ENCODE data around the gene CHMP4A.

CHMP4A gene

DNA sequence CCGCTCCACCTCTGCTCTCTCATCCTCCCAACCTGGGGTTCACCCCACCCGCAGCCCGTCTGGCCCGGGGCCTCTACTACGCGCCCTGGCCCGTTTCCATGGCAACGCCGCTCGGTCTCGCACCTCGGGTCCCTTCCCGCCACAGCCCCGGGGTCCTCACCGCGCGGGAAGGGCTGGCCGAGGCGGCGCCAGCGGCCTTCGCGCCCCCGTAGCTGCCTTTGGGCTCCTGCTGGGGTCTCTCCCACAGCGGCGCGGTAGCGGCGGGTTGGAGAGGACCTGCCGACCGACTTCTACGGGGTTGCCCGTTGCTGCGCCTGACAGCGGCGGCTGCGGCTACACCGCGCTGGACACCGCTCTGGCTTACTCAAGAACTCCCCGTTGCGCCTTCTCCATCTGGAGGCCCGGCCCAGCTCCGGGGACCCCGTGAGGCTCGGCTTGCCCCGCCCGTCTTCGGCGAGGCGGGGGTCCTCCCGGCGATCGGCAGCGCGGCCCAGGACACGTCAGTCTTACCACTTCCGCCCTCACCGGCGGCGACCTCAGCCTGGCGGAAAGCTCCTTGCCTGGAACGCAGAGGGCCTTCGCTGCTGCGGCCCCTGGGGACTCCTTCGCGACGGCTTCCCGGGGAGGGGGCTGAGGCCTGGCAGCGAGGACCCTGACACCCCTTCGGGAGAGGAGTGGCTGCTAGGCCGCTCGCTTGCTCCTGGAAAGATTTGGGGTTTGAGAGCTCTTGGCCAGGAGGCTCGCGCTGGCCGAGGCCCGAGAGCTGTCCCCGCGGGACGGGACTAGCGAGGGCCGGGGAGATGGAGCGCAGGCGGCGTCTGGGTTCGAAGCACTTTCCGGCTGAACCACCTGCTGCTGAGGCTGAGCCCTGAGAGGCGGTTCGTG, 17.9 kb downstream of the CHMP4A start, which contains the start of gene TM9SF1:
Gene TM9SF1, minus strand, starts transcription at position 256 of the 885 bp plus-strand sequence. CDS start 422 bp downstream, outside the sequence.
- DNase-seq (ENCODE audit: low read depth in 2 of 2), result peak; percentile 80

- DNase-seq (ENCODE audit: low read depth in 2 of 2), result no peak
These were observed 18.5 kb downstream of the CHMP4A start for GRCh38 chr14:24194873-24195185.

GRCh38 chr14:24194186-24194872, 19.0 kb downstream of the CHMP4A start:
- no peak for DNase-seq (ENCODE audit: low read depth in 2 of 2)

DNA sequence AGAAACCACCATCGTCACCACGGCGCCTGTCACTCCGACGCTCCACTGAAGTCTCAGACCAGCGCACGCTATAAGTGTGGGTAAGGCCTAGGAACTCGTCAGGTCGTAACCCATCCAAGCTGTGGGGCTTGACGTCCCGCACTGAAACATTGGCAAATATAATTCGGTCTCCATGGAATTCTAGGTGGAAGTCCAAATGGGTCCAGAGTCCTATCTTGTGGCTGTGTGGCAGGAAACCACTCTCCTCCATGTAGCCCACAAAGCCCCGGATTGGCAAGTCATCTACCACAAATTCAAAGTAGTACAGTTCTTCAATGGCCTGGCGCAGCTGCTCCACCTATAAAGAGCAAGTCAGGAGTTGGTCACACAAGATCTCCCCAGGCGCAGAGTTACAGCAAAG, 20.4 kb downstream of the CHMP4A start:
- no peak for DNase-seq (ENCODE audit: low read depth in 2 of 2)

DNA sequence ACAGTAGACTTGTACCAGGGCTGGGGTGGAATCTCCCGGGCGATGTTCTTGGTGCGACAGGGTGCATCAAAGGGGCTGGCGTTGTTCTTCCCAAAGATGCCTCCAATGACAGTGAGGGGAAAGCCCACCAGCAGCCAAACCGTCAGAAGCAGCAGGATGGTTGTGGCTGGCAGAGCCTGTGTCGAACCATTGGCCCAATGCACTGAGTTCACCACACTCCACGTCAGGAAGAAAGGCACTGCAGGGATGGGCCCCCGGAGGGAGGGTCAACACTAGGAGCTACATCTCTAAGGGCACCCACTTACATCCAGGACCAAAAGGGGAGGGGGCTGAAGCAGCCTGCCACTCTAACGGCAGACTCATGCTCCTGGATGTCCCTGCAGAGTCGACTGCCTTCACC, 22.9 kb downstream of the CHMP4A start:
- DNase-seq (ENCODE audit: low read depth in 2 of 2), result no peak

DNA sequence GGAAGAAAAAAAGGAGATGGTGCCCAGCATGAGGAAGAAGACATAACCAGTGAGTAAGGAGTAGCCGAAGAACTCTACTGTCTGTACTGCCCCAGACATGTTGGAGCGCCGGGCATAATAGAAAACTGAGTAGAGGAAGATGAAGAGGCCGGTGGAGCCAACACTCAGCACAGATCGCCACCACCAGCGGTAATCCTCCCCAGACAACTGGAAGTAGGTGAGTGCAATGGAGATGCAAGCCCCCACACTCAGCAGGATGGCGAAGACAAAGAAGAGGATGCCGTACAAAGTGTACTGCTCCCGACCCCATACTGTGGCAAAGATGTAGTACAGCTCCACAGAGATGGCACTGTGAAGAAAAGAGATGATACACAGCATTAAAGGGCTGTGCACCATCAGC, 23.8 kb downstream of the CHMP4A start:
- no peak for DNase-seq (ENCODE audit: low read depth in 2 of 2)

GRCh38 chr14:24189059-24189375, 24.3 kb downstream of the CHMP4A start:
- no peak for DNase-seq (ENCODE audit: low read depth in 2 of 2)

DNA sequence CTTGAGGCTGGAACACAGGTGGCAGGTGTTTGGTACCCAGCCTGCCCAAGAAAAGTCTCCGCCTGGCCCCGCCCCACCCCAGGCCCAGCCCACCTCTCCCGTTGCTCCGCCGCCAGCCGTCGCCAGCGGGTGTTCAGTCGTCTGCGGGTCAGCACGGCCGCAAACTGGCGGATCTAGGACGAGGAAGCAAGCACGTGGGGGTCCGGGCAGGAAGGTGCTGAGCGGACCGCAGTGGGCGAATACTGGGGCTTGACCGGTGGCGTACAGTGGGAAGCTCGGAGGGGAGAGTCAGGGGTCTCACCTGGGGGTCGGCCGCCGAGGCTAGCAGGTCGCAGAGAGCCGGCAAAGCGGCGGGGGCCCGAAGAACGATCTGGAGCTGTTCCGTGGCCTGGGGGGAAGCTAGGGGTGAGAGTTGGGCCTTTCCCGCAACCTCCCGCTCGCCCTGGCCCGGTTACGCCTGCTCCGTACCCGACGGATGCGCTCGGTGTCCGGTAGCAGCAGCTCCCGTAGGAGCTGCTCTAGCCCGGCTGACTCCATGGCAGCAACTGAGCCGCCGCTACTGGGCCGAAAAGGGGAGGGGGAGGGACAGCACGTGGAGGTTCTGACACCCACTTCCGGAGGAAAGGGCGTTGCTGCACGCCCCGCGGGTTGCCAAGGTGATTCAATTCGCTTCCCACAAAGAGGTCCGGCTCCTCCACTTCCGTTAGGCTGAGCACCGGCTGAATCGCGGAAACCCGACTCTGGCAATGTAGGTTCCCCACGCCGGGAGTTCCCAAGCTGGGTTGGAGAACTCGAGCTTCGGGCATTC, 24.8 kb downstream of the CHMP4A start, which contains the start of gene IPO4:
Gene IPO4, minus strand, starts transcription at position 566 of the 808 bp plus-strand sequence. Its CDS starts 29 bp downstream, at position 537.
- peak; percentile 92 to 94 for DNase-seq (ENCODE audit: low read depth in 2 of 2)

DNA sequence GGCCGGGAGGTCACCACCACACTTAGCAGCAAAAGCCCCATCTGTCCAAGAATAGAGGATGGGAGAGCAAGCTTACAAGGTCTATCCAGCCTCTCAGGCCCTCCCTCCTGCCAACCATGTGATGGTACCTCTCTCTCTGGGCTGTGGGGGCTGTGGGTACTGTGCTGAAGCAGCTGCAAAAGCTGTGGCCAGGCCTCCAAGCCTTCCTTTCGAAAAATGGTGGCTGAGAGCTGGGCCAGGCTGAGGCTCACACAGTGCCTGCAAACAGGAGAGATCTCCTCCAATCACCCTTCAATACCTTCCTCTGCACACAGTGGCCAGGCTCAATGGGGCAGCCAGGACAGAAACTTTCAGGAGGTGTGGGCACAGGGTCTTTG, 25.8 kb downstream of the CHMP4A start:
- no peak for DNase-seq (ENCODE audit: low read depth in 2 of 2)

GRCh38 chr14:24186831-24187538, 26.3 kb downstream of the CHMP4A start:
- DNase-seq (ENCODE audit: low read depth in 2 of 2), result no peak

DNA sequence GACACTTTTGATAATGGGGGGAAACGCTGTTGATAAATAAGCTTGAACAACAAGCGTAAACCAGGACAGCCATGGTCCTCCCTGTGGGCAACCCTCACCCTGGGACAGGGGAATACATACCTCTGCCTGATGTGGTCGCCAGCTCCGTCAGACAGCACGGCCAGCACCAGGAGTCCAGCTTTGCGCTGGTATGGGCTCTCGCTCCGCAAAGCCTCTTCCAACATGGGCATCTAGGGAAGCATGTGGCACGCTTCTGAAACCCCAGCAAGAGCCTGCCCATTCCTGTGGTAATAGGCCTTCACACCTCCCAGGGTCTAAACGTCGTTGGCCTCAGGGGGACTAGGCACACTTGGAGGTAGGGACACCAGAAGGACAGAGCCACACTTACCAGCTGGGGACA, 27.5 kb downstream of the CHMP4A start:
- DNase-seq (ENCODE audit: low read depth in 2 of 2), result no peak

GRCh38 chr14:24185026-24185425, 28.3 kb downstream of the CHMP4A start:
- no peak for DNase-seq (ENCODE audit: low read depth in 2 of 2)

GRCh38 chr14:24184104-24184970, 29.0 kb downstream of the CHMP4A start:
- DNase-seq (ENCODE audit: low read depth in 2 of 2), result no peak

GRCh38 chr14:24183014-24183481, 30.2 kb downstream of the CHMP4A start:
- no peak for DNase-seq (ENCODE audit: low read depth in 2 of 2)

DNA sequence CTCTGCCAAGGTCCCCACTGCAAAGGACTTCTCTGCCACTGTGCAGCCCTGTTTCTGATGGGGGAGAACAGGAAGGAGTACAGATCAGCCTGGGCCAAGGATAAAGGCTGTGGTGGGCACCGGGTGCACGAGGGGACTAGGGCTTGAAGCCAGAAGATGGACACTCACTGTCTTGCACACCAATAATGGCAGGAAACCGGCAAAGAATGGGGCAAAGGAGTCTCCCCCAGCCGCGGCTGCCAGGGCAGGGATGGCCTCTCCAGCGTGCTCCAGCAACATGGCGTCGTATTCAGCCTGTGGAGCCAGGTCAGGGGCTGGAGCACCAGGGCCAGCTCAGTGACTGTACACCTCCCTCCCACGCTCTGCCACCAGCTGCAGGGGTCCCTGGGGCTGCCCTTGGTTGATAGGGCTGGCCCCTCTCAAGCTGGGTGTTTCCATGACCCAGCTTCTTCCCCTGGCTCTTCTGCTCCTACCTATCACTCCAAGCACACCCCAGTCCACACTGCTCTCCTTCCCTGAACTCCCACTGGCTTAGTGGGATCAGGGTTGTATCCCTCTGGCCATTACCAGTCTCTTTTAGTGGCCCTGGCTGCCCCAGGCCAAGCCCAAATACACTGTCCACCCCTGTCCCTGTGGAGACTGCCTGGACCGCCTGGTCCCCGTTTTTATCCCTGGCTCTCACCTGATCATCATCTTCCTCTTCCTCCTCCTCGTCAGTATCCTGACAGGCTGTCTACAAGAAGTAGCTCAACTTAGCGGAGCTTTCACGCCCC, 31.0 kb downstream of the CHMP4A start:
- DNase-seq (ENCODE audit: low read depth in 2 of 2), result no peak

DNA sequence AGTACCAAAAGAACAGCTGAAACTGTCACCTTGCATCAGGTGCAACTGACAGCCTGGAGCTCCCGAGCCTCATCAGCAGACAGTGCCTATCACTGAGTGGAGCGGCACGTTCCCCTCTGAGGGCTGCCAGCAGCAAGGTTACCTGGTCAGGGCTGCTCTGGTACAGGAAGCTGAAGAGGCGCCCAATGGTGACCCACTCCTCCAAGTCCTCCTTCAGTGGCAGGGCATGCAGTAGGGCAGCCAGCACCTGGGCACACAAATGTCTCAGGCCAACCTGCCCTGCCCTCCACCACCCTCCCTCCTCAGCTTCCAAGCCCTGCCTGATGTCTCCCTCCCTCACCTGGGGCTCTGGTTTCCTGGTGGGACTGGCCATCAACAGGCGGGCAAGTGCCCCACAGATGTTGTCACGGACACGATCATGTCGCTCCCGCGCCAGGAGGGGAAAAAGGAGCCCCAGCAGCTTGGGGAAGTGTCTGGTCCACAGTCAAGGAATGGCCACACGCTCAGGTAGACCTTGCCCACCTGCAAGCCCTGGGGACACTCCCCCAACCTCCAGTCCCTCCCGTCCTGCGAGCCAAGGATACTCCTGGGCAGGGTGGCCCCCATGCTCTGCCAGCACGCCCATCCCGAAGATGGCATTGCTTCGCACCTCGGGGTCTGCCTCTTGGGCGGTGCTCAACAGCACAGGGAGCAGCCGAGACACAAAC, 31.8 kb downstream of the CHMP4A start:
- DNase-seq (ENCODE audit: low read depth in 2 of 2), result no peak

GRCh38 chr14:24179961-24180796, 33.1 kb downstream of the CHMP4A start:
- DNase-seq (ENCODE audit: low read depth in 2 of 2), result no peak

- DNase-seq (ENCODE audit: low read depth in 2 of 2), result no peak
These were observed 33.9 kb downstream of the CHMP4A start for GRCh38 chr14:24179294-24179960.
